ENCODE results near the gene ERG28.

- TF ChIP-seq, protein P1, sequence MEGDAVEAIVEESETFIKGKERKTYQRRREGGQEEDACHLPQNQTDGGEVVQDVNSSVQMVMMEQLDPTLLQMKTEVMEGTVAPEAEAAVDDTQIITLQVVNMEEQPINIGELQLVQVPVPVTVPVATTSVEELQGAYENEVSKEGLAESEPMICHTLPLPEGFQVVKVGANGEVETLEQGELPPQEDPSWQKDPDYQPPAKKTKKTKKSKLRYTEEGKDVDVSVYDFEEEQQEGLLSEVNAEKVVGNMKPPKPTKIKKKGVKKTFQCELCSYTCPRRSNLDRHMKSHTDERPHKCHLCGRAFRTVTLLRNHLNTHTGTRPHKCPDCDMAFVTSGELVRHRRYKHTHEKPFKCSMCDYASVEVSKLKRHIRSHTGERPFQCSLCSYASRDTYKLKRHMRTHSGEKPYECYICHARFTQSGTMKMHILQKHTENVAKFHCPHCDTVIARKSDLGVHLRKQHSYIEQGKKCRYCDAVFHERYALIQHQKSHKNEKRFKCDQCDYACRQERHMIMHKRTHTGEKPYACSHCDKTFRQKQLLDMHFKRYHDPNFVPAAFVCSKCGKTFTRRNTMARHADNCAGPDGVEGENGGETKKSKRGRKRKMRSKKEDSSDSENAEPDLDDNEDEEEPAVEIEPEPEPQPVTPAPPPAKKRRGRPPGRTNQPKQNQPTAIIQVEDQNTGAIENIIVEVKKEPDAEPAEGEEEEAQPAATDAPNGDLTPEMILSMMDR (IDR thresholded peaks at IDR 0.05), result no peak
- TF ChIP-seq POLR2A (IDR thresholded peaks at IDR 0.05), result no peak
These were observed 48.5 kb downstream of the ERG28 start for GRCh38 chr14:75612157-75612556.

Measured in uterus (tissue), 2 donors.